Fibroblast of skin of right quadriceps (primary cell): ENCODE results near the gene PHKG2.
A peak's percentile ranks its signal among the peaks of the same experiment; 100 is the strongest.

Source experiments
- DNase-seq: peaks from one replicate; pipeline ENCODE4 v3.0.0-alpha.2; 2013

Gene PHKG2

DNA sequence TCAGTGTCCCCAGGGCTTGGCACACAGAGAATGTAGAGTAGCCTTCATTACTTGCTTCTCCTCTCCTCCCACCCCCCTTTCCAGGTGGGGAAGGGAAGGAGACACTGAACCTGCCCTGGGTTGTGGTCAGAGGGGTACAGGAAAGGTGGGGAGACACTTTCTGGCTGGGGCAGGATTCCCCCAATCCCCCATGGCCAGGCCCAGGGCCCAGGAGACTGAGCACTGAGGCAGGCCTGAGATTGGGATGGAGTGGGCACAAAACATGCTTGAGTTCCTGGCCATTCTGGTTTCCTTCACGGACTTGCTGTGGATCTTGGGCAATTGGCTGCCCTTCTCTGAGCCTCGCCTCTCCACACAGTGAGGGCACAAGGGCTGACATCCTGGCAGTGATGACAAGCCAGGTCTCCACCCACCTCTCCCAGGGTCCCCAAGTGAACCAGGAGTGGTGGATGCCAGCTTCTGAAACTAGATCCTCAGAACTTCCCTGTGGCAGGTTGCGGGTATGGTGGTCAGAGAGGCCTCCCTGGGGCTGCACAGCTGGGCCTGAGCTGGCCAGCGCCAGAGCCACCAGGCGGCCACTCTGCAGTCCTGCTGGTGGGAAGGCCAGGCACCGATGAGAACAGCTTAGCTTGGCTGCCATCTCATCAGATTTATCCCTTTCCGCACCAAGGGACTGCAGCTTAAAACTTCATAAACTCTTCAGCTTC, 29.5 kb downstream of the PHKG2 start:
- DNase-seq: no peak

DNA sequence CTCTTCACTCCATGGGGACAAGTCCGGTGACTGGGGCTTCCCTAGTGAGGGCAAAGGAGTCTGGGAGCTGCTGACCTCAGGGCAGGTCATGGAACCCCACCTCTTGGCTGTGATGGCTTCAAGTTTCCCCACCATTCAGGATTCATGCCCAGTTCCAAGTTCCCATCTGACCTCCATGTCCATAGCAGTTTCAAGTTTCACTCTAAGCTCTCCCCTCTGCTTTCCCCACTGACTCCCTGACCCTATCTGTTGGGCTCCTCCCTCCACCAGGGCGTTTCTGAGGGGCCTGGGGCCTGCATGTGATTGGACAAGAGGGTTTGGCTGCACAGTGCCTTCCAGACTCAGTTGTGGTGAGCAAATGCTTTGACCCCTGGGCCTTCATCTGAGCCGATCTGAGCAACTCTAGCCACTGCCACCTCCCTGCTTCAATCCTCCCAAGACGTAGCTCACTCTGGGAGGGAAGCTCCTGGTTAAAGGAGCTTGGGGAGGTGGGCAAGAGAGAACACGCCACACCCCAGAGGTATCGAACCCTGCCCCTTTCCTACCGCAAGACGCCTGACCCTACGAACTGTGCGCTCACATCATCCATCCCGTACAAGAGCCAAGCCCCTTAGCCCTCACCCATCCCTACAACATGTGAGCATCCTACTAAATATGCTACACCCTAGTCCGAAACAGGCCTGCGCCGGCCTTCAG, 30.5 kb downstream of the PHKG2 start:
- no peak for DNase-seq

DNA sequence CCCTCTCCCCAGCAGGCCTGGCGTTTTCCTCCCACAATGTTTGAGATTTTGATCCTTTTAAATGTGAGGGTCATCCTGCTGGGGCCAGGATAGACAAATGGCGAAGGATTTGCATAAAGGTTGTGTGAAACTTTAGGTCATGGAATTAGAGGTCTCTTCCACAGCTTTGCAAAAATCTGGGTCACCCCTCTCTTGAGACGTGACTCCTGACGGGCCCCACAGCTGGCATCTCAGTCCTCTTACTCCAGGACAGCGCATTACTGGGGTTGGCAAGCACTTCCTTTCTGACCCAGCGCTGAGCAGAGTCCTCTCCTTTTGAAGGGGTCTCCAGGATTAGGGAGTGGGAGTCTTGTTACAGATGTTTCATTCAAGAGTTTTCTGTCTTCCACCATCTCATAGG, 31.4 kb downstream of the PHKG2 start:
- no peak for DNase-seq

DNA sequence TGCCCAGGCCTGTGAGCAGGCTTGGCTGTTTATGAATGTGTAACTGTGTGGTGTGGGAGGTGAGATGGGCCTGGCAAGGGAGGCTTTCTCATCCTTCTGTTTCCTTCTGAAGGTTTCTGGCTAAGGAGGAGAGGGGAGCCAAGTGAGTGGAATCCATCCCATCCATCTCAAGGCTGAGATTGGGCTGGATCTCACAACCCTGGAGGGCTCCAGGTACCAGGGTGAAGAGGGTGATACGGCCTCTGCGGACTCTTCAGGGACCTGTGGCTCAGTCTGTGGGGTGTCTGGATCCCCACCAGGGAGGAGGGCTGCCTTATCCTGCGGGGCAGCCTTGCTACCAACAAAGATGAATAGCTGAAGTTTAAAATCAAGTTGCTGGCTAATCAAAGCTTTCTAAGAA, 31.8 kb downstream of the PHKG2 start:
- DNase-seq: no peak

DNA sequence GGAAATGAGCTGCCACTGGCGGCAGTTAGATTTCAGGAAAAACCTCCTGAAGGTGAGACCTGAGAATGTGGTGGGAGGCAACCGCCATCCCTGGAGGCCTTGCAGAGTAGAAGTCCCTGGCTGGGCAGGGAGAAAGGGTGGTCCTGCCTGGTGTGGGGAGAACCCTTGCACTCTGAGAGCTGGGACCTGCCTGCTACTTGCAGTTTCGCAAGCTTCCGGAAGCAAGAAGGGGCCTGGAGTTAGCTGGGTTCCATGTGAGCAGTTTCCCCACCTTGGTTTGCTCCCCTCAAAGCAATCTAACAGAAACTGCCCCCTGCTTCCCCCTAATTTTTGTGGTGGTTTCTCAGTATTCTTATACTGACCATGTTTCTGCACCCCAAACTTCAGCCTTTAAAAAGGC, 32.3 kb downstream of the PHKG2 start:
- no peak for DNase-seq

- no peak for DNase-seq
Observed at GRCh38 chr16:30782486-30783279, 34.5 kb downstream of the PHKG2 start.

- no peak for DNase-seq
Observed at GRCh38 chr16:30783280-30784109, 35.3 kb downstream of the PHKG2 start.

- no peak for DNase-seq
Observed at GRCh38 chr16:30784215-30784614, 36.0 kb downstream of the PHKG2 start.

- DNase-seq: no peak
Observed at GRCh38 chr16:30785126-30786106, 37.2 kb downstream of the PHKG2 start.

GRCh38 chr16:30786115-30786935, 38.1 kb downstream of the PHKG2 start:
- DNase-seq: peak; percentile 55

- DNase-seq: peak; percentile 69
Observed at GRCh38 chr16:30786936-30787612, 38.8 kb downstream of the PHKG2 start, which contains the start of gene ZNF629. Gene ZNF629 (minus strand): TSS chr16:30787205. CDS start chr16:30784482, 2,723 bp downstream.

DNA sequence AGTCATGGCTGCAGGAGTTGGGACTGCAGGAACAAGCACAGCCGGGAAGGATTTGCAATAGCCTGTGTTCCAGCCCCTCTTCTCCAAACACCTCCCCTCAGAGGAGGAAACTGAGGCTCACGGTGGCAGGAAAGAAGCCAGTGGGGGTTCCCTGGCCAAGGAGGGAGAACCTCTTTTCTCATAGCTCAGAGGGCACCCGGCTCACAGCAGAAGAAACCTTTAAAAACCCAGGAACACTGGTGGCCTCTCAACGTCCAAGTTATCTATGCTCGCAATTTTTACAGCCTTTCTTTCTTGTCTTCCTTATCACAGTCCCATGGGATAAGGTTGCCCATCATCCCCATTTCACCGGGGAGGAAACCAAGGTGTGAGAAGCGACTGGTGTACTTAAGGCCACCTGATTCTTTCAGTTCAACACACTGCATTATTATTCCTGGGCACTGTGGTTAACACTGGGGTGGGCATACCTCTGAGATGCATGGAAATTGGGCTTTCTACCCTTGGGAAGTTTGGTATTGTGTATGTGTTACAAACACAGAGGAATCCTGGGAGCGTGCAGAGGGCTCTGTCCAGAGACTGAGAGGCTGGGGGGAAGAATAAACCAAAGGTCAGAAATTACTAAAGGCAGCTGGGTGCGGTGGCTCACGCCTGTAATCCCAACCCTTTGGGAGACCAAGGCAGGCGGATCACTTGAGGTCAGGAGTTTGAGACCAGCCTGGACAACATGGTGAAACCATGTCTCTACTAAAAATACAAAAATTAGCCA, 39.6 kb downstream of the PHKG2 start:
- no peak for DNase-seq

DNA sequence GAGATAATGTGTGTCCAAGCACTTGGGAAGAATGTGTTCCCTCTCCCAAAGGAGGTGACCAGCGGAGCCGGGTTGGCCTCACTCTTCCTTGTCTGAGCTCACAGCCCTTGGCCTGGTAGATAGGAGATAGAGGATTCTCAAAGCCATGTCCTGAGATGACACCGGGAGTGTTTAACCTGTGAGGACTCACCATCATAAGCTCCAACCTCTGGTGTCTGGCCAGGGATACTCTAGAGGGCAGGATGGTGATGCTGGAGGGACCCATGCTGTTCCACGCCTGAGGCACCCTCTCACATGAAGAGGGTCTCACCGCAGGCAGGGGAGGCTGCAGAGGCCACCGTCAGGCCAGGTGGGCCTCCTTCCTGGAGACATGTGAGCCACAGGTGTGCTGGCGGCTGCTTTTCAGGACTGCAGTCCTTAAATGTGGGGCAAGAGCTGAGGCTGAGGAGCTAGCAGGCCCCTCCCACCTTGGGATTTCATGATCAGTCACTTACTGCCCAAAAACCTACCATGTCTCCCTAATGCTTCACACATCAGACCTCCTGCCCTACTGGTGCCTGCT, 45.4 kb downstream of the PHKG2 start:
- no peak for DNase-seq

- DNase-seq: no peak
Observed at GRCh38 chr16:30794634-30795033, 46.4 kb downstream of the PHKG2 start.

- no peak for DNase-seq
Observed at GRCh38 chr16:30797670-30798309, 49.6 kb downstream of the PHKG2 start.
